ENCODE data around the gene ZNHIT2. TPM values are rescaled to one million over a fixed set of nuclear protein-coding genes. Genes with fewer than 3 reads are reported as not detected.

Gene ZNHIT2
- total and polyA plus RNA-seq, 2 of the 13 experiments (the other 11 are each of a cell fraction or from before 2014, with no cell fraction given): 1.1 to 6.5 TPM

- TF ChIP-seq ZNF883 (CRISPR knock-in tag; IDR thresholded peaks at IDR 0.05; ENCODE audit: not compliant biosample characterization) (no peak), SETDB1 (CRISPR knock-in tag; IDR thresholded peaks at IDR 0.05; ENCODE audit: borderline replicate concordance) (no peak), ZBTB42 (CRISPR knock-in tag; IDR thresholded peaks at IDR 0.05) (no peak), ATF5 (CRISPR knock-in tag; IDR thresholded peaks at IDR 0.05; ENCODE audit: low read depth) (no peak), TFE3 (CRISPR knock-in tag; IDR thresholded peaks at IDR 0.05) (peak; percentile 41), RCOR2 (CRISPR knock-in tag; IDR thresholded peaks at IDR 0.05) (no peak), ATF7-NPFF (CRISPR knock-in tag; IDR thresholded peaks at IDR 0.05; ENCODE audit: low read depth) (no peak), ZNF576 (CRISPR knock-in tag; IDR thresholded peaks at IDR 0.05) (no peak), ZNF3 (CRISPR knock-in tag; IDR thresholded peaks at IDR 0.05) (0 out of 2 replicates have a peak, but pooled peaks have one; percentile 7), TFAP4 (IDR thresholded peaks at IDR 0.05; ENCODE audit: borderline replicate concordance, low read depth) (no peak; the same call in 1 of the 2 replicates), ATM (IDR thresholded peaks at IDR 0.05; ENCODE audit: borderline replicate concordance) (no peak), ZNF609 (CRISPR knock-in tag; IDR thresholded peaks at IDR 0.05; ENCODE audit: borderline replicate concordance) (peak; percentile 39; the same call in 1 of the 2 replicates), ZNF503 (CRISPR knock-in tag; IDR thresholded peaks at IDR 0.05) (peak; percentile 52; the same call in 1 of the 2 replicates), ZNF33A (CRISPR knock-in tag; IDR thresholded peaks at IDR 0.05; ENCODE audit: borderline replicate concordance) (peak; percentile 59; the same call in 1 of the 2 replicates), SKI (IDR thresholded peaks at IDR 0.05; ENCODE audit: partially characterized antibody) (peak; percentile 50), ELF4 (CRISPR knock-in tag; IDR thresholded peaks at IDR 0.05; ENCODE audit: borderline replicate concordance) (peak; percentile 70; the same call in 1 of the 2 replicates), SNAI1 (CRISPR knock-in tag; IDR thresholded peaks at IDR 0.05; ENCODE audit: borderline replicate concordance) (0 out of 2 replicates have a peak, but pooled peaks have one; percentile 47)
These were observed 48.2 kb upstream of the ZNHIT2 start (continued) for GRCh38 chr11:65165410-65166317.
